H9 (cell line): Measurements from ENCODE around the gene HERC3. TPM values are rescaled to one million over a fixed set of nuclear protein-coding genes. Genes with fewer than 3 reads are reported as not detected.
A peak's percentile ranks its signal among the peaks of the same experiment; 100 is the strongest.

Source experiments
- DNase-seq: peaks from one replicate; pipeline ENCODE4 v3.0.0-alpha.2; 2017
- H2AFZ ChIP-seq: one replicate; pipeline ENCODE4 v1.6.1; 2013; ENCODE audit warnings: mild to moderate bottlenecking, low read length, control low read depth, moderate library complexity
- H2AK5ac ChIP-seq: 2 replicates; pipeline ENCODE4 v1.6.1; 2013; ENCODE audit warnings: low read length, control low read depth, mixed read lengths; ENCODE audit not compliant: insufficient read length
- H2BK120ac ChIP-seq: one replicate; pipeline ENCODE4 v1.6.1; 2013; ENCODE audit warnings: low read depth, mild to moderate bottlenecking, low read length, control low read depth, inconsistent platforms; ENCODE audit not compliant: poor library complexity, severe bottlenecking
- H2BK12ac ChIP-seq: 2 replicates; pipeline ENCODE4 v1.6.1; 2013; ENCODE audit warnings: low read length, control low read depth, mixed read lengths, low read depth; ENCODE audit not compliant: insufficient read length
- H2BK15ac ChIP-seq: 2 replicates; pipeline ENCODE4 v1.6.1; 2013; ENCODE audit warnings: low read depth, low read length, control low read depth
- H2BK20ac ChIP-seq: one replicate; pipeline ENCODE4 v1.6.1; 2013; ENCODE audit warnings: low read depth, mild to moderate bottlenecking, low read length, control low read depth, inconsistent platforms; ENCODE audit not compliant: poor library complexity, severe bottlenecking
- H2BK5ac ChIP-seq: 2 replicates; pipeline ENCODE4 v1.6.1; 2013; ENCODE audit warnings: low read length, control low read depth, mixed read lengths; ENCODE audit not compliant: insufficient read length
- H3K14ac ChIP-seq: 2 replicates; pipeline ENCODE4 v1.6.1; 2013; ENCODE audit warnings: low read length, control low read depth; ENCODE audit not compliant: insufficient read depth
- H3K18ac ChIP-seq: 2 replicates; pipeline ENCODE4 v1.6.1; 2013; ENCODE audit warnings: low read depth, mild to moderate bottlenecking, mixed read lengths, low read length, control low read depth; ENCODE audit not compliant: insufficient read length
- H3K23ac ChIP-seq: 2 replicates; pipeline ENCODE4 v1.6.1; 2013; ENCODE audit warnings: low read length, control low read depth, mixed read lengths, low read depth; ENCODE audit not compliant: insufficient read length
- H3K23me2 ChIP-seq: 2 replicates; pipeline ENCODE4 v1.6.1; 2013; ENCODE audit warnings: low read depth, mild to moderate bottlenecking, mixed read lengths, low read length, control low read depth; ENCODE audit not compliant: insufficient read length, poor library complexity, severe bottlenecking
- H3K27ac ChIP-seq: 2 replicates; pipeline ENCODE4 v1.5.1; 2013; ENCODE audit warnings: low read length, control low read depth, mixed read lengths, low read depth; ENCODE audit not compliant: insufficient read length
- H3K27me3 ChIP-seq: 2 replicates; pipeline ENCODE4 v1.6.1; 2013; ENCODE audit warnings: low read length, control low read depth, inconsistent platforms; ENCODE audit not compliant: insufficient read depth
- H3K4ac ChIP-seq: 2 replicates; pipeline ENCODE4 v1.6.1; 2013; ENCODE audit warnings: low read depth, mild to moderate bottlenecking, control low read depth, inconsistent platforms, low read length, moderate library complexity
- H3K4me1 ChIP-seq: 2 replicates; pipeline ENCODE4 v1.6.1; 2013; ENCODE audit warnings: low read length, control low read depth, inconsistent platforms; ENCODE audit not compliant: insufficient read depth
- H3K4me2 ChIP-seq: 2 replicates; pipeline ENCODE4 v1.6.1; 2013; ENCODE audit warnings: low read length, control low read depth, mixed read lengths; ENCODE audit not compliant: insufficient read length, insufficient read depth
- H3K56ac ChIP-seq: 2 replicates; pipeline ENCODE4 v1.6.1; 2013; ENCODE audit warnings: low read depth, mild to moderate bottlenecking, mixed read lengths, low read length, control low read depth; ENCODE audit not compliant: insufficient read length
- H3K79me1 ChIP-seq: 2 replicates; pipeline ENCODE4 v1.6.1; 2013; ENCODE audit warnings: low read depth, mild to moderate bottlenecking, moderate library complexity, low read length, control low read depth, inconsistent platforms; ENCODE audit not compliant: insufficient read depth, poor library complexity, severe bottlenecking
- H3K79me2 ChIP-seq: 2 replicates; pipeline ENCODE4 v1.6.1; 2013; ENCODE audit warnings: low read length, control low read depth, inconsistent platforms; ENCODE audit not compliant: insufficient read depth
- H3K9ac ChIP-seq: 2 replicates; pipeline ENCODE4 v1.6.1; 2013; ENCODE audit warnings: low read length, control low read depth, mixed read lengths; ENCODE audit not compliant: insufficient read length; ENCODE audit errors: extremely low read depth
- H3K9me3 ChIP-seq: one replicate; pipeline ENCODE4 v1.6.1; 2013; ENCODE audit warnings: low read depth, low read length, inconsistent platforms; ENCODE audit not compliant: control insufficient read depth
- H3T11ph ChIP-seq: one replicate; pipeline ENCODE4 v1.6.1; 2013; ENCODE audit warnings: mild to moderate bottlenecking, low read length, control low read depth, inconsistent platforms
- H4K20me1 ChIP-seq: one replicate; pipeline ENCODE4 v1.6.1; 2013; ENCODE audit not compliant: control insufficient read depth, insufficient read length, insufficient read depth
- H4K5ac ChIP-seq: 2 replicates; pipeline ENCODE4 v1.6.1; 2013; ENCODE audit warnings: low read depth, mild to moderate bottlenecking, mixed read lengths, low read length, control low read depth; ENCODE audit not compliant: insufficient read length
- H4K8ac ChIP-seq: replicated peaks from 2 replicates; pipeline ENCODE4 v1.6.1; 2013; ENCODE audit warnings: low read length, control low read depth, mixed read lengths, low read depth; ENCODE audit not compliant: insufficient read length
- H4K91ac ChIP-seq: 2 replicates; pipeline ENCODE4 v1.6.1; 2013; ENCODE audit warnings: low read depth, mild to moderate bottlenecking, moderate library complexity, mixed read lengths, low read length, control low read depth; ENCODE audit not compliant: insufficient read length
- H3K27ac Mint-ChIP-seq, 3 experiments: 2 replicates in 2 of 3; 3 replicates in 1 of 3; pipeline ENCODE4 v1.8.0; 2020 to 2021; ENCODE audit warnings: mixed read lengths in 3 of 3, mild to moderate bottlenecking in 1 of 3, moderate library complexity in 1 of 3
- H3K27me3 Mint-ChIP-seq: 2 replicates; pipeline ENCODE4 v1.8.0; 2021; ENCODE audit warnings: low read depth, mild to moderate bottlenecking, moderate library complexity, mixed read lengths
- H3K36me3 Mint-ChIP-seq, 3 experiments: 2 replicates in 2 of 3; 3 replicates in 1 of 3; pipeline ENCODE4 v1.8.0; 2020 to 2021; ENCODE audit warnings: low read depth in 3 of 3, mixed read lengths in 3 of 3; ENCODE audit not compliant: insufficient read depth in 1 of 3
- H3K4me1 Mint-ChIP-seq, 2 experiments: 2 replicates each; pipeline ENCODE4 v1.8.0; 2020; ENCODE audit warnings: mixed read lengths in 2 of 2
- H3K4me3 Mint-ChIP-seq, 2 experiments: 2 replicates in 1 of 2; 3 replicates in 1 of 2; pipeline ENCODE4 v1.8.0; 2020 to 2021; ENCODE audit warnings: mild to moderate bottlenecking in 2 of 2, mixed read lengths in 2 of 2, moderate library complexity in 1 of 2
- H3K9me3 Mint-ChIP-seq, 2 experiments: 2 replicates in 1 of 2; 3 replicates in 1 of 2; pipeline ENCODE4 v1.8.0; 2020; ENCODE audit warnings: mild to moderate bottlenecking in 2 of 2, mixed read lengths in 2 of 2, moderate library complexity in 1 of 2
- WGBS: extraction: QIAGEN DNeasy Blood & Tissue Kit; methylation state at CpG from one replicate; pipeline ENCODE4 v1.1.7; 2013; ENCODE audit warnings: missing lambda C conversion rate, low lambda C conversion rate, mixed read lengths; ENCODE audit not compliant: insufficient read length; ENCODE audit errors: extremely low coverage; 5-methylcytosine and 5-hydroxymethylcytosine counted together
- total RNA-seq: library from RNA; stranded (reverse); gene quantifications from 2 replicates; pipeline ENCODE4 v1.2.1, GENCODE V29; 2021
- TF ChIP-seq, protein P1 (sequence below): fragments of 200-600 bp; sonication (generic); conservative IDR thresholded peaks from 3 replicates; pipeline ENCODE4 v1.8.0; 2021; ENCODE audit warnings: antibody characterized with exemption, mild to moderate bottlenecking

Gene HERC3
- total RNA-seq, 1 experiment from 2014 or later: 2.9 TPM

DNA sequence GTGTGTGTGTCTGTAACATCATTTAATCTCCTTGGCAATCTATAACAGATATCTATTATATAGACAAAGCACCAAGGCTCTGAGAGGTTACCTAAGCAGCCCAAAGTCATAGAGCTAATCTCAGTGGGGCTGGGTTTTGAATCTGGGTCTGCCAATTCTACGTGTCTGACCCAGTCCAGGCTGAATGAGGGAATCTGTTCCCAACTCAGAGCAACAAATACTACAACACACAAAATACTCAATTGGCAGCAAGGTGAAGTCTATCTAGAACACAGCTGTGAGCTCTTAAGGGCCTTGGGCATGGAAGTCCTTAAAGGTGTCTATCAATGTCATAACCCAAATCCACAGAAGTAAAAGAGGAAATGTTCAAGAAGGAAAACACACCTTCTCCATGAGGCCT lies 152.9 kb downstream of the HERC3 start:
- no peaks in the 10 kb centered on the region for H3K23me2 ChIP-seq
- H3K23ac ChIP-seq: no peak overlapping the region
- H3K9ac ChIP-seq: no peak overlapping the region
- Mint-ChIP-seq H3K4me3 (no peak overlapping the region), H3K4me1 (peaks cover 5 to 15% of the 10 kb centered on the region in 2 experiments), H3K27me3 (no peaks in the 10 kb centered on the region), H3K27ac (0 out of 7 replicates have a peak overlapping the region, but pooled peaks of 1 of the 3 experiments have one; percentile 19), H3K36me3 (peaks cover 19 to 33% (median 29%) of the 10 kb centered on the region in 3 experiments; a peak in 6 of 7 replicates), H3K9me3 (no peaks in the 10 kb centered on the region)
- H3K79me2 ChIP-seq: no peaks in the 10 kb centered on the region
- no peaks in the 10 kb centered on the region for H3K4me1 ChIP-seq
- no peak overlapping the region for H4K8ac ChIP-seq
- H3K9me3 ChIP-seq: no peaks in the 10 kb centered on the region
- no CpG with 5 or more reads among the region's 1 CpG for WGBS
- no peak overlapping the region for H2BK20ac ChIP-seq
- no peak overlapping the region for H3K18ac ChIP-seq
- H2BK12ac ChIP-seq: no peak overlapping the region
- H3K79me1 ChIP-seq: no peaks in the 10 kb centered on the region
- H3K4me2 ChIP-seq: no peak overlapping the region
- no peak overlapping the region for H4K91ac ChIP-seq
- H3K27me3 ChIP-seq: no peaks in the 10 kb centered on the region
- no peak overlapping the region for H2BK120ac ChIP-seq
- H3K14ac ChIP-seq: no peak overlapping the region
- no peak overlapping the region for H3T11ph ChIP-seq
- no peak overlapping the region for H2AFZ ChIP-seq
- H4K20me1 ChIP-seq: no peaks in the 10 kb centered on the region
- H3K4ac ChIP-seq: no peak overlapping the region
- DNase-seq: no peak
- no peak overlapping the region for H3K27ac ChIP-seq
- TF ChIP-seq, protein P1, sequence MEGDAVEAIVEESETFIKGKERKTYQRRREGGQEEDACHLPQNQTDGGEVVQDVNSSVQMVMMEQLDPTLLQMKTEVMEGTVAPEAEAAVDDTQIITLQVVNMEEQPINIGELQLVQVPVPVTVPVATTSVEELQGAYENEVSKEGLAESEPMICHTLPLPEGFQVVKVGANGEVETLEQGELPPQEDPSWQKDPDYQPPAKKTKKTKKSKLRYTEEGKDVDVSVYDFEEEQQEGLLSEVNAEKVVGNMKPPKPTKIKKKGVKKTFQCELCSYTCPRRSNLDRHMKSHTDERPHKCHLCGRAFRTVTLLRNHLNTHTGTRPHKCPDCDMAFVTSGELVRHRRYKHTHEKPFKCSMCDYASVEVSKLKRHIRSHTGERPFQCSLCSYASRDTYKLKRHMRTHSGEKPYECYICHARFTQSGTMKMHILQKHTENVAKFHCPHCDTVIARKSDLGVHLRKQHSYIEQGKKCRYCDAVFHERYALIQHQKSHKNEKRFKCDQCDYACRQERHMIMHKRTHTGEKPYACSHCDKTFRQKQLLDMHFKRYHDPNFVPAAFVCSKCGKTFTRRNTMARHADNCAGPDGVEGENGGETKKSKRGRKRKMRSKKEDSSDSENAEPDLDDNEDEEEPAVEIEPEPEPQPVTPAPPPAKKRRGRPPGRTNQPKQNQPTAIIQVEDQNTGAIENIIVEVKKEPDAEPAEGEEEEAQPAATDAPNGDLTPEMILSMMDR: no peak
- no peak overlapping the region for H4K5ac ChIP-seq
- H2BK15ac ChIP-seq: no peak overlapping the region
- no peak overlapping the region for H2BK5ac ChIP-seq
- no peak overlapping the region for H3K56ac ChIP-seq
- H2AK5ac ChIP-seq: no peak overlapping the region
